ENCODE data around the gene VWA8.

GRCh38 chr13:41823476-41823875 is 137.4 kb downstream of the VWA8 start:
- TF ChIP-seq ESRRA (CRISPR knock-in tag; IDR thresholded peaks at IDR 0.05; ENCODE audit: low read depth) = no peak
- no peak for TF ChIP-seq KMT2A (CRISPR knock-in tag; IDR thresholded peaks at IDR 0.05)
- no peak for TF ChIP-seq EP300 (IDR thresholded peaks at IDR 0.05; ENCODE audit: low read depth in 2 of 2, low read length in 2 of 2)
- TF ChIP-seq EP300 (CRISPR knock-in tag; IDR thresholded peaks at IDR 0.05; ENCODE audit: borderline replicate concordance) = no peak
- no peak for TF ChIP-seq TP53 (CRISPR knock-in tag; conservative IDR thresholded peaks at IDR 0.05)
- no peak for TF ChIP-seq RELA (CRISPR knock-in tag; IDR thresholded peaks at IDR 0.05)
- TF ChIP-seq CTCF (CRISPR knock-in tag; IDR thresholded peaks at IDR 0.05) = no peak
- no peak for TF ChIP-seq SP1 (IDR thresholded peaks at IDR 0.05)
- TF ChIP-seq SP1 (CRISPR knock-in tag; IDR thresholded peaks at IDR 0.05) = no peak
- no peak for TF ChIP-seq ZNF558 (CRISPR knock-in tag; IDR thresholded peaks at IDR 0.05; ENCODE audit: borderline replicate concordance)
- no peak for TF ChIP-seq POLR2AphosphoS5 (IDR thresholded peaks at IDR 0.05; ENCODE audit: low read depth, low read length)
- no peak for TF ChIP-seq CHD4 (IDR thresholded peaks at IDR 0.05; ENCODE audit: borderline replicate concordance, low read length)
- no peak for TF ChIP-seq ZNF230 (CRISPR knock-in tag; IDR thresholded peaks at IDR 0.05)
- TF ChIP-seq FOXP1 (IDR thresholded peaks at IDR 0.05) = no peak
- TF ChIP-seq FOXP1 (CRISPR knock-in tag; IDR thresholded peaks at IDR 0.05) = no peak
- no peak for TF ChIP-seq PHF8 (CRISPR knock-in tag; IDR thresholded peaks at IDR 0.05)
- TF ChIP-seq ATF4 (CRISPR knock-in tag; IDR thresholded peaks at IDR 0.05) = no peak
